ENCODE data around the gene TYRO3.
"Not testable (repeated sequence)": the region's sequence is repeated elsewhere in the genome, so short reads cannot be mapped to it uniquely, and the experiment has no call there.

Gene TYRO3

GRCh38 chr15:41575282-41575681 lies 16.3 kb downstream of the TYRO3 start:
- DNase-seq, result no peak

GRCh38 chr15:41577863-41578735 lies 19.1 kb downstream of the TYRO3 start:
- DNase-seq, result no peak

GRCh38 chr15:41578736-41579383 lies 19.8 kb downstream of the TYRO3 start:
- DNase-seq, result no peak

GRCh38 chr15:41581110-41581509 lies 22.1 kb downstream of the TYRO3 start:
- no peak for DNase-seq

GRCh38 chr15:41583795-41584194 lies 24.8 kb downstream of the TYRO3 start:
- no peak for DNase-seq

GRCh38 chr15:41584636-41585126 lies 25.7 kb downstream of the TYRO3 start:
- DNase-seq, result no peak

GRCh38 chr15:41585127-41586047 lies 26.4 kb downstream of the TYRO3 start:
- no peak for DNase-seq

- DNase-seq, result not testable (repeated sequence)
Observed at GRCh38 chr15:41586531-41587282, 27.7 kb downstream of the TYRO3 start.

- DNase-seq, result not testable (repeated sequence)
Observed at GRCh38 chr15:41589018-41589417, 30.0 kb downstream of the TYRO3 start.

GRCh38 chr15:41589571-41589970 lies 30.6 kb downstream of the TYRO3 start:
- not testable (repeated sequence) for DNase-seq

GRCh38 chr15:41591217-41591616 lies 32.2 kb downstream of the TYRO3 start:
- DNase-seq, result not testable (repeated sequence)

GRCh38 chr15:41592718-41593117 lies 33.7 kb downstream of the TYRO3 start:
- not testable (repeated sequence) for DNase-seq

- no peak for DNase-seq
Observed at GRCh38 chr15:41594801-41595746, 36.1 kb downstream of the TYRO3 start.

- DNase-seq, result no peak
Observed at GRCh38 chr15:41596972-41597371, 38.0 kb downstream of the TYRO3 start.

GRCh38 chr15:41597787-41598186 lies 38.8 kb downstream of the TYRO3 start:
- no peak for DNase-seq

- no peak for DNase-seq
Observed at GRCh38 chr15:41599061-41599460, 40.0 kb downstream of the TYRO3 start.

- no peak for DNase-seq
Observed at GRCh38 chr15:41603411-41603935, 44.5 kb downstream of the TYRO3 start.

GRCh38 chr15:41603941-41604911 lies 45.2 kb downstream of the TYRO3 start:
- DNase-seq, result no peak

GRCh38 chr15:41605566-41605965 lies 46.6 kb downstream of the TYRO3 start:
- DNase-seq, result no peak
